ENCODE measurements around the gene CLEC16A. TPM values are rescaled to one million over a fixed set of nuclear protein-coding genes. Genes with fewer than 3 reads are reported as not detected.

The CLEC16A gene
- total and polyA plus RNA-seq, 2 donors (not counting 1 experiment from before 2014, with no cell fraction given): 21.9 to 79.5 TPM

DNA sequence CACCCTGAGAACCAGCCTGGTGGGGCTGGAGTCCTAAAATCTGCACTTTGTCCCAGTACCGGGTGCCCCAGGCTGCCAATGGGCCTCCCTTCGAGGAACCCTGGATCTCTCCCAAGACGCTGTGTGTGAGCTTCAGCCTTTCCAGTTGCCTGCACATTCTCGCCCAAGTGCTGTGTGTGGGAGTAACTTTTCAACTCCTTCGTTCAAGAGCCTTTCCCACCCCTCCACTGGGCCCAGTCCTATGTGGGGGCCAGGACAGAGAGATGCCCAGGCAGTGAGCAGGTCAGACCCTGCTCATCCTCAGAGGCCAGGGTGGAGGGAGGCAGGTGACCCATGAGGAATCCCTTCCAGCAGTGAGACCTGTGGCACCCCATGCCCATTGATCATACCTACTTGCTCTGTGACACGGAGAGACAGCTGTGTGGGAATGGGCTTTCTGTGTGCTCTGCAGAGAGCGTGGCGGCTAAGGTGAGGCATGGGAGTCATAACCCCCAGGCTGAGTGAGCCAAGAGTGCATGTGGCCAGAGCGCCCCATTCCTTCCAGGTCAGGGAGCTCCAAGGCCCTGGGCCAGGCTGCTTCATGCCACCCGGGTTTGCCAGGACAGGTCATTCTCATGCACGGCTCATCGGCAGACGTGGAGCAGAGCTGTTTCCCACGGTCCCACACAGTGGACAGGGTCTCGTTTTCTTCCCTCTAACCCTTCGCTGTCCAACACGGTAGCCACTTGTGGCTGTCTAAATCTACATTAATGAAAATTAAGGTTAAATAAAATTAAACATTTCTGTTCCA, 154.4 kb downstream of the CLEC16A start:
- Histone ChIP-seq H4K20me1 (ENCODE audit: control insufficient read depth, insufficient read depth, low read length, poor library complexity, severe bottlenecking) (no peaks in the 10 kb centered on the region), H3K4me2 (replicated peaks; ENCODE audit: low read depth, low read length, poor library complexity, severe bottlenecking) (no peak overlapping the region), H3K27ac (ENCODE audit: low read length in 2 of 2) (no peak overlapping the region), H3K4me3 (ENCODE audit: control extremely low read depth in 1 of 5, extremely low read depth in 1 of 5, insufficient read depth in 1 of 5, low read depth in 2 of 5, low read length in 4 of 5) (no peak overlapping the region), H2AFZ (ENCODE audit: insufficient read depth, low read depth, low read length, poor library complexity, severe bottlenecking) (no peak overlapping the region), H3K9ac (ENCODE audit: low read length) (no peak overlapping the region), H3K27me3 (replicated peaks in 1 of 4; ENCODE audit: control extremely low read depth in 1 of 4, control insufficient read depth in 3 of 4, insufficient read depth in 4 of 4, low read length in 3 of 4) (no peaks in the 10 kb centered on the region), H3K36me3 (replicated peaks in 1 of 2; ENCODE audit: control extremely low read depth in 1 of 2, control insufficient read depth in 1 of 2, extremely low read depth in 1 of 2, insufficient read depth in 2 of 2, low read length in 1 of 2) (peaks cover 4 to 17% of the 10 kb centered on the region in 2 experiments), H3K79me2 (ENCODE audit: control insufficient read depth, insufficient read depth, low read length) (peaks cover 3% of the 10 kb centered on the region), H3K9me3 (ENCODE audit: control extremely low read depth in 1 of 3, control insufficient read depth in 2 of 3, insufficient read depth in 1 of 3, low read length in 2 of 3) (no peaks in the 10 kb centered on the region), H3K4me1 (ENCODE audit: control insufficient read depth in 2 of 2, insufficient read depth in 2 of 2, low read length in 2 of 2) (peaks cover 17 to 34% of the 10 kb centered on the region in 2 donors)
- ATAC-seq (ENCODE audit: low read depth) (no peak), DNase-seq (no peak)
- TF ChIP-seq EZH2 (IDR thresholded peaks at IDR 0.05; ENCODE audit: borderline replicate concordance, insufficient read depth, low read depth, low read length, poor library complexity, severe bottlenecking): no peak
- TF ChIP-seq, protein P1, sequence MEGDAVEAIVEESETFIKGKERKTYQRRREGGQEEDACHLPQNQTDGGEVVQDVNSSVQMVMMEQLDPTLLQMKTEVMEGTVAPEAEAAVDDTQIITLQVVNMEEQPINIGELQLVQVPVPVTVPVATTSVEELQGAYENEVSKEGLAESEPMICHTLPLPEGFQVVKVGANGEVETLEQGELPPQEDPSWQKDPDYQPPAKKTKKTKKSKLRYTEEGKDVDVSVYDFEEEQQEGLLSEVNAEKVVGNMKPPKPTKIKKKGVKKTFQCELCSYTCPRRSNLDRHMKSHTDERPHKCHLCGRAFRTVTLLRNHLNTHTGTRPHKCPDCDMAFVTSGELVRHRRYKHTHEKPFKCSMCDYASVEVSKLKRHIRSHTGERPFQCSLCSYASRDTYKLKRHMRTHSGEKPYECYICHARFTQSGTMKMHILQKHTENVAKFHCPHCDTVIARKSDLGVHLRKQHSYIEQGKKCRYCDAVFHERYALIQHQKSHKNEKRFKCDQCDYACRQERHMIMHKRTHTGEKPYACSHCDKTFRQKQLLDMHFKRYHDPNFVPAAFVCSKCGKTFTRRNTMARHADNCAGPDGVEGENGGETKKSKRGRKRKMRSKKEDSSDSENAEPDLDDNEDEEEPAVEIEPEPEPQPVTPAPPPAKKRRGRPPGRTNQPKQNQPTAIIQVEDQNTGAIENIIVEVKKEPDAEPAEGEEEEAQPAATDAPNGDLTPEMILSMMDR (IDR thresholded peaks at IDR 0.05): no peak
- H3K9me3 Mint-ChIP-seq (ENCODE audit: insufficient read depth): no peaks in the 10 kb centered on the region
- intact Hi-C loops (cut with micrococcal nuclease): no loop called here
- 98% methylated on average over 12 of the region's 17 CpGs for WGBS (ENCODE audit: insufficient coverage)
- H3K4me1 Mint-ChIP-seq: peaks cover 43% of the 10 kb centered on the region
- ChIA-PET POLR2A (interaction anchor here (0.7 kb wide), 1 partner anchor 27 kb away, joined by 5 read pairs; no protein-coding TSS in a partner anchor), CTCF (no interaction called here)
- H3K27ac Mint-ChIP-seq: no peak overlapping the region
- H3K4me3 Mint-ChIP-seq: no peak overlapping the region
- H3K27me3 Mint-ChIP-seq: no peaks in the 10 kb centered on the region

DNA sequence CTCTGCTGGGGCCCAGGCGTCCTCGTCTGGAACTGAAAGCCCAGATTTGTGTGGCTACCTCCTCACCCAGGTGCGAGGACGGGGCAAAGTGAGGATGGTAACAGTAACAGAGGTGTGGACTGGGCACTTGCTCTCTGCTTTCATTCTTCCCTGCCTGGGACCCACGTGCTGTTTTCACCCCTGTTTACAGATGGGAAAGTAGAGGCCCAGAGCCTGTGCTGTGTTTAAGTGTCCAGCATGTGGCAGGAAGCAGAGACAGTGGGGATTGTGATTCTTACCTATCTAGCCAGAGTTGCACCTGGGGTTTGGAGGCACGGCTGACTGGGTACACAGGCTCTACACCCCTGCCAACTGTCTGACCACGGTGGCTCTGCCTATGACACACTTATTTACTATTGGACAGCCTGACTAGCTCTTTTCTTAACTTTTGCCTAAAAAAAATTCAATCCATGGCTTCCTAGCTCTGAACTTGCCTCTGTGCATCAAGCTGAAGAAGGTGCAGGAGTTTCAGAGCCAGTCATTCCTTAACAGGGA, 155.4 kb downstream of the CLEC16A start:
- ChIA-PET CTCF (interaction anchor here (0.8 to 3.2 kb wide), 2 partner anchors 8 to 116 kb away, joined by 3 to 9 read pairs; no protein-coding TSS in a partner anchor), POLR2A (interaction anchor here (0.7 kb wide), 1 partner anchor 28 kb away, joined by 5 read pairs; no protein-coding TSS in a partner anchor)
- H3K36me3 ChIP-seq (replicated peaks in 1 of 2; ENCODE audit: control extremely low read depth in 1 of 2, control insufficient read depth in 1 of 2, extremely low read depth in 1 of 2, insufficient read depth in 2 of 2, low read length in 1 of 2): peaks cover 4 to 17% of the 10 kb centered on the region in 2 experiments
- H3K4me3 Mint-ChIP-seq: peak overlapping the region; percentile 51
- peaks cover 3% of the 10 kb centered on the region for H3K79me2 ChIP-seq (ENCODE audit: control insufficient read depth, insufficient read depth, low read length)
- no peaks in the 10 kb centered on the region for H3K27me3 ChIP-seq (replicated peaks in 1 of 4; ENCODE audit: control extremely low read depth in 1 of 4, control insufficient read depth in 3 of 4, insufficient read depth in 4 of 4, low read length in 3 of 4)
- no peak overlapping the region for H3K27ac ChIP-seq (ENCODE audit: low read length in 2 of 2)
- peaks cover 13 to 31% of the 10 kb centered on the region in 2 donors for H3K4me1 ChIP-seq (ENCODE audit: control insufficient read depth in 2 of 2, insufficient read depth in 2 of 2, low read length in 2 of 2)
- TF ChIP-seq EZH2 (IDR thresholded peaks at IDR 0.05; ENCODE audit: borderline replicate concordance, insufficient read depth, low read depth, low read length, poor library complexity, severe bottlenecking): no peak
- TF ChIP-seq, protein P1 (IDR thresholded peaks at IDR 0.05): no peak
- no peaks in the 10 kb centered on the region for H3K27me3 Mint-ChIP-seq
- ATAC-seq (ENCODE audit: low read depth) (peak; percentile 34), DNase-seq (no peak)
- H3K4me1 Mint-ChIP-seq: peaks cover 42% of the 10 kb centered on the region
- peak overlapping the region; percentile 74 for H3K27ac Mint-ChIP-seq
- intact Hi-C loops (cut with micrococcal nuclease): no loop called here
- H4K20me1 ChIP-seq (ENCODE audit: control insufficient read depth, insufficient read depth, low read length, poor library complexity, severe bottlenecking): no peaks in the 10 kb centered on the region
- H3K9ac ChIP-seq (ENCODE audit: low read length): no peak overlapping the region
- H3K4me2 ChIP-seq (replicated peaks; ENCODE audit: low read depth, low read length, poor library complexity, severe bottlenecking): no peak overlapping the region
- no peak overlapping the region for H3K4me3 ChIP-seq (ENCODE audit: control extremely low read depth in 1 of 5, extremely low read depth in 1 of 5, insufficient read depth in 1 of 5, low read depth in 2 of 5, low read length in 4 of 5)
- H3K9me3 ChIP-seq (ENCODE audit: control extremely low read depth in 1 of 3, control insufficient read depth in 2 of 3, insufficient read depth in 1 of 3, low read length in 2 of 3): no peaks in the 10 kb centered on the region
- H2AFZ ChIP-seq (ENCODE audit: insufficient read depth, low read depth, low read length, poor library complexity, severe bottlenecking): no peak overlapping the region
- 69% methylated on average over 7 of the region's 7 CpGs for WGBS (ENCODE audit: insufficient coverage)
- no peaks in the 10 kb centered on the region for H3K9me3 Mint-ChIP-seq (ENCODE audit: insufficient read depth)
